Prostate gland (tissue), 2 donors: Measurements from ENCODE around the gene PSMD10. TPM values are rescaled to one million over a fixed set of nuclear protein-coding genes. Genes with fewer than 3 reads are reported as not detected.

ENCODE experiments used
- DNase-seq: peaks from one replicate; pipeline ENCODE4 v3.0.0-alpha.2; 2019; ENCODE audit warnings: low spot score
- H3K27ac ChIP-seq, 2 donors: fragments of 200-600 bp; sonication (generic); 2 replicates each; pipeline ENCODE4 v1.5.1; 2017 to 2019
- H3K27me3 ChIP-seq: fragments of 200-600 bp; sonication (generic); replicated peaks from 2 replicates; pipeline ENCODE4 v1.5.1; 2019; ENCODE audit not compliant: insufficient read depth
- H3K36me3 ChIP-seq, 2 donors: fragments of 200-600 bp; sonication (generic); 1 replicate in 1 of 2; 2 replicates in 1 of 2; pipeline versions ENCODE4 v1.5.1 to v1.8.1; 2017 to 2019
- H3K4me1 ChIP-seq: fragments of 200-600 bp; sonication (generic); replicated peaks from 2 replicates; pipeline ENCODE4 v1.5.1; 2019
- H3K4me3 ChIP-seq, 2 donors: fragments of 200-600 bp; sonication (generic); 2 replicates each; pipeline ENCODE4 v1.5.1; 2017 to 2019
- H3K9me3 ChIP-seq: fragments of 200-600 bp; sonication (generic); 2 replicates; pipeline ENCODE4 v1.5.1; 2017
- CTCF ChIP-seq, 4 experiments: fragments of 200-600 bp in 2 of 4; fragments of 450-650 bp in 2 of 4; sonication (generic) in 2 of 4; IDR thresholded peaks; 1 replicate in 3 of 4; 2 replicates in 1 of 4; pipeline ENCODE4 v1.5.1; 2016 to 2019; ENCODE audit warnings: antibody characterized with exemption in 4 of 4, mild to moderate bottlenecking in 2 of 4, moderate library complexity in 2 of 4
- POLR2A ChIP-seq: fragments of 450-650 bp; IDR thresholded peaks from one replicate; pipeline ENCODE4 v1.6.1; 2016; ENCODE audit warnings: antibody characterized with exemption, mild to moderate bottlenecking
- POLR2AphosphoS5 ChIP-seq: sonication (generic); formaldehyde crosslinking; IDR thresholded peaks from one replicate; pipeline ENCODE4 v1.6.1; 2017; ENCODE audit warnings: antibody characterized with exemption
- WGBS: methylation state at CpG from one replicate; pipeline ENCODE4 v1.1.5; 2018; 5-methylcytosine and 5-hydroxymethylcytosine counted together
- intact Hi-C: fragments of 100-400 bp; cut with DNase I; formaldehyde crosslinking; loops from one replicate; pipeline ENCODE4 v1.14.2; 2022
- total RNA-seq, 2 donors: library from RNA; depleted of rRNA; stranded (reverse); fragments of >200 nt; gene quantifications; one replicate each; pipeline ENCODE4 v1.1.0, GENCODE V29; 2016

The PSMD10 gene
- total RNA-seq, 2 donors from 2014 or later = 41.2 to 55.7 TPM

- 93% methylated on average over 8 of the region's 8 CpGs for WGBS
- Histone ChIP-seq H3K9me3 (no peaks in the 10 kb centered on the region), H3K36me3 (no peaks in the 10 kb centered on the region), H3K4me3 (no peak overlapping the region), H3K27ac (no peak overlapping the region), H3K27me3 (no peaks in the 10 kb centered on the region), H3K4me1 (no peaks in the 10 kb centered on the region)
- TF ChIP-seq CTCF (IDR thresholded peaks at IDR 0.05) (no peak), POLR2AphosphoS5 (no peak), POLR2A (no peak)
- intact Hi-C loops = no loop called here
- DNase-seq = no peak
Observed at GRCh38 chrX:108132034-108132433, 40.7 kb upstream of the PSMD10 start.

GRCh38 chrX:108131471-108131870 is 40.1 kb upstream of the PSMD10 start:
- TF ChIP-seq CTCF (IDR thresholded peaks at IDR 0.05) (no peak), POLR2AphosphoS5 (no peak), POLR2A (no peak)
- H3K4me3 ChIP-seq = no peak overlapping the region
- intact Hi-C loops = no loop called here
- H3K9me3 ChIP-seq = no peaks in the 10 kb centered on the region
- no peaks in the 10 kb centered on the region for H3K27me3 ChIP-seq
- no peaks in the 10 kb centered on the region for H3K4me1 ChIP-seq
- 72% methylated on average over 2 of the region's 2 CpGs for WGBS
- H3K27ac ChIP-seq = no peak overlapping the region
- H3K36me3 ChIP-seq = no peaks in the 10 kb centered on the region
- no peak for DNase-seq

GRCh38 chrX:108130889-108131288 is 39.5 kb upstream of the PSMD10 start:
- WGBS = 100% methylated on average over 1 of the region's 1 CpG
- Histone ChIP-seq H3K4me1 (no peaks in the 10 kb centered on the region), H3K27ac (no peak overlapping the region), H3K27me3 (no peaks in the 10 kb centered on the region), H3K36me3 (no peaks in the 10 kb centered on the region), H3K4me3 (no peak overlapping the region), H3K9me3 (no peaks in the 10 kb centered on the region)
- DNase-seq = no peak
- no peak for TF ChIP-seq CTCF (IDR thresholded peaks at IDR 0.05)
- TF ChIP-seq POLR2A = no peak
- no peak for TF ChIP-seq POLR2AphosphoS5
- intact Hi-C loops = no loop called here

DNA sequence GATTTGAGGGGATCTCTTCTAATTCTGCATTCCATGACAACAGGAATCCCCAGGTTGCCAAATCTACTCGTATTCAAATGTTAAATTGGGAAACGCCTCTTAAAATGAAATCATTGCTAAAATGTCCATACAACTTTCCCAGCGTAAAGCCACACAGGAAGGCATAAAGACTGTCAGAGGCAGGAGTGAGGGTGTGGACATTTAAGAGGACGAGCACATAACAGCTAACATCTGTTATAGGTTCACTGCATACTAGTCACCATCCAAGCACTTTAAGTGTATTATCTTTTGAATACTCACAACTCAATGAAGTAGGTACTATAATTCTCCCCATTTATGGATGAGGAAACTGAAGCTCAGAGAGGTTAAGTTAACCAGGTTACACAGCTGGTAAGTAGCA is 35.8 kb upstream of the PSMD10 start:
- Histone ChIP-seq H3K27ac (no peak overlapping the region), H3K4me1 (no peaks in the 10 kb centered on the region), H3K27me3 (no peaks in the 10 kb centered on the region), H3K4me3 (no peak overlapping the region), H3K9me3 (no peaks in the 10 kb centered on the region), H3K36me3 (no peaks in the 10 kb centered on the region)
- TF ChIP-seq CTCF (IDR thresholded peaks at IDR 0.05) (no peak), POLR2A (no peak), POLR2AphosphoS5 (no peak)
- intact Hi-C loops = no loop called here
- WGBS = 93% methylated on average over 4 of the region's 4 CpGs
- no peak for DNase-seq

DNA sequence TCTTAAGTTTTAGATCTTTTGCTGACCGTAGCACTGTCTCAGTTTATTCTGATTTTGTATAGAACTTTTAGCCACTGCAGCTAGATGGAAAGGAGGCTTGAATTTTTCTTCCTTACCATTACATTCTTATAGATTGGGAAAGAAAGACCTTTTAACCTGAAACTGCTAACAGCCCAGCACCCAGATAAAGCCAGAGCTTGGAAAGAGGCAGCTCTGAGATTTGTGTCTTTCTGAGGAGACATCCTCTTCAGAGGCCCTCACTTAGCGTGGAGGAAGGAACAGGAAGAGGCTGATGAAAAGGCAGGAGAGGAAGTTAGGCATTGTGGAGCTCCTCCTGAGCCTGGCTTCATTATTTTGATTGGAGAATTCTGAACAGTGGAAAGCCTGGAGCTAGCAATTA is 35.3 kb upstream of the PSMD10 start:
- TF ChIP-seq CTCF (IDR thresholded peaks at IDR 0.05) (no peak), POLR2AphosphoS5 (no peak), POLR2A (no peak)
- H3K4me1 ChIP-seq = no peaks in the 10 kb centered on the region
- H3K36me3 ChIP-seq = no peaks in the 10 kb centered on the region
- intact Hi-C loops = no loop called here
- H3K27me3 ChIP-seq = no peaks in the 10 kb centered on the region
- DNase-seq = no peak
- H3K4me3 ChIP-seq = no peak overlapping the region
- H3K9me3 ChIP-seq = no peaks in the 10 kb centered on the region
- whole genome bisulfite sequencing = 86% methylated on average over 2 of the region's 2 CpGs
- H3K27ac ChIP-seq = no peak overlapping the region
